ENCODE data around the gene FAM120AOS.

FAM120AOS gene

GRCh38 chr9:93453047-93453914, at the start of gene FAM120AOS:
Gene FAM120AOS (minus strand): TSS chr9:93453581. CDS start chr9:93452709, 872 bp downstream.
- peak; percentile 84 to 86 for DNase-seq

DNA sequence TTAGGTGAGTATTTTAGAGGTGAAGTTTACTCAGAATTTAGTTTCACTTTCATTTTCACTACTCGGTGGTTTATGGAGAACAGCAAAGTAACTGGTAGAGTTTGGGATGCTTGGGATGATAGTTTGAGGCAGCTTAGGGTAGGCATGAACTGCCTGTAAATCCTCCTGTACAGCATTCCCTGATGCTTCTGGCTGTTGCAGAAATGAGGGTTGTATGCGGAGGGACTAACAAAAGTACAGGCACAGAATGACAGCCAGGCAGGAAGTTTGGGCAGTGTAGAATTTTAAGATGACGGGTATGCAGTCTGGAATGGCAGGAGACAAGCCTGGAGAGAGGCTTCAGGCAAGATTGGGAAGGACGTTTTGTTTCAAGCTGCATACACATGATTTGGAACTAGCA, 48.0 kb upstream of the FAM120AOS start:
- DNase-seq = peak in 1 of 2 donors; percentile 45

DNA sequence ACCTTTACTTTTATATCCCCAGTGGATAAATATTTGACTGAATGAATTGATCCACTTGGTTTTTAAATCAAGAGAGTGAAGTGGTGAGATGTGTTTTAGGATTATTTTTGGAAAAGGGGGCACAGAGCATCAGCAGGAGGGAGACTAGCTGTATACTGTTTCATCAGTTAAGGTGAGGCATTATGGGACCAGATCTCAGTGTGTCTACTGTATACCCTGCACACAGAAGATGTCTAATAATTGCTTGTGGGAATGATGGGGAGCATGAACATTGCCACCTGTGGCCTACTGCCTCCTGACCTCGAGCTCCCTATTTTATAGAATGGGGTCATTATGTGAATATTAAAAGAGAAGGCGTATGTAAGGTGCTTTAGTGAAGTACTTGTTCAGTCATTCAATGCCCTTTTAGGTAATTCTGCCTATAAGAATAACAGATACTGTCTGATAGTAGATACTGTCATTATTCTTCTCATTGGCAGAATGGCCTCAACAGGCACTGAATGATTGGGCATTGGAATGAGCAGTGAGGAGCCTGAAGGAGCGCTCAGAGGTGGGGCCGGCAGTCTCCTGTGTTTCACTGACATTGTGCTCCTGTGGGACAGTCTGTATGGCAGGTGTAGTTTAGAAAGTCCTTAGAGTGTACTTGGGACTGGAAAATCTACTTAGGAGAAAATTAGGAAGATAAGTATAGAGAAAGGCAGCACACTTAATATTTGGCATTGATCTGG, 47.4 kb upstream of the FAM120AOS start:
- no peak for DNase-seq

- DNase-seq = no peak
Measured at GRCh38 chr9:93496285-93496684, 42.9 kb upstream of the FAM120AOS start.

- DNase-seq = no peak
Measured at GRCh38 chr9:93493949-93494348, 40.6 kb upstream of the FAM120AOS start.

GRCh38 chr9:93492327-93492726, 38.9 kb upstream of the FAM120AOS start:
- DNase-seq = no peak

- no peak for DNase-seq
Measured at GRCh38 chr9:93491593-93492232, 38.3 kb upstream of the FAM120AOS start.

DNA sequence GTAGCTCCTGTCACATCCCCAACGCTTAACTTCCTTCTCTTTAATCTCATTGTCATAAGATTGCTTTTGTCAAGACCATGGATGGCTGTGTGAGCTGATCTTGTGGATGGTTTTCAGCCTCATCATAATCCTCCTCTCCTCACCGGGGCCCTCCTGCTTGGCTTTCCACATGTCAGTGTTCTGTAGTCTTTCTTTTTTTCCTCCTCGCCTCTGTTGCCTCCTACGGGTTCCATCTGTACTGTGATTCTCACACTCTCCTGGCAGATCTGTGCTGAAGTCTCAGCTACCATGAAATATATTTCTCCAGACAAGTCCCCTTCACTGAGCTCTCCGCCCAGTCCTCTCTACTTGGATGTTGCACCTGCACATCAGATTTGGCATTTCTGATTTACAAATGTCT, 34.9 kb upstream of the FAM120AOS start:
- no peak for DNase-seq

DNA sequence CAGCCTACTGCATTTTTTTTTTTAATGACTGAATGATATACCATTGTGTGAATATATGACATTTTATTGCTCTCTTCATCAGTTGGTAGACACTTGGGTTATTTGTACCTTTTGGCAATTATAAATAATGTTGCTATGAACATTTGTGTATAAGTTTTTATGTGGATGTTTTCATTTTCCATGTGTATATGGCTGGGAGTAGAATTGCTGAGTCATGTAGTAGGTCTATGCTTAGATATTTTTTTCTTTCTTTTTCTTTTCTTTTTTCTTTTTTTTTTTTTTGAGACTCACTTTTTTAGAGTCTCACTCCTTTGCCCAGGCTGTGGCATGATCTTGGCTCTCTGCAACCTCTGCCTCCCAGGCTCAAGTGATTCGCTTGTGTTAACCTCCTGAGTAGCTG, 32.9 kb upstream of the FAM120AOS start:
- no peak for DNase-seq

GRCh38 chr9:93483497-93483896, 30.1 kb upstream of the FAM120AOS start:
- DNase-seq = no peak

DNA sequence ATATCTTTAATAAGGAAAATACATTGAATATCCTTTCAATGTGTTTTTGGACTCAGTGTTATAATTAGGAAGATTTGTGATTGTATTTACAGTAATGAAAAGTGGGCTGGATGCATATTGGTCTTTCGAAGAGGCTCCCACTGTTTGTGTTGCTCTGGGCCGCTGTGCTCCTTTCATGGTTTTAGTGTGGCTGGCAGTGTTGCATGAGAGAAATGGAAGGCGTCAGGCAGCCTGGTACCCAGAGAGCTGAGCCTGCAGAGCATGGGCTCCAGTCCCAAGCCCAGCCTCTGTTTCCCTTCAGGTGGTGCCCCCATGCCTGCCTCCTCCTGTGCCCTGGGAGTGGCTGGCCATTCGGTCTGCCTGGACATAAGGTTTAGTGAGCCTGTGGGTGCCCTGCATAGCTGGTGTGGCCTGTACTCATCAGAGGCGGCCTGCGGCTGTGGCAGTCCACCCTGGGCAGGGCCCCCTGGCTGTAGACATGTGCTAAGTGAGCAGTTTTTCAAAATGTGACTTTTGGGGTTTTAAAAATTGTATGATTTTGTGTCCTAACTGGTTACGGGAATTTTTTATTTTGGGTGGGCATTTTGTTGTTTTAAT, 27.4 kb upstream of the FAM120AOS start:
- no peak for DNase-seq

DNA sequence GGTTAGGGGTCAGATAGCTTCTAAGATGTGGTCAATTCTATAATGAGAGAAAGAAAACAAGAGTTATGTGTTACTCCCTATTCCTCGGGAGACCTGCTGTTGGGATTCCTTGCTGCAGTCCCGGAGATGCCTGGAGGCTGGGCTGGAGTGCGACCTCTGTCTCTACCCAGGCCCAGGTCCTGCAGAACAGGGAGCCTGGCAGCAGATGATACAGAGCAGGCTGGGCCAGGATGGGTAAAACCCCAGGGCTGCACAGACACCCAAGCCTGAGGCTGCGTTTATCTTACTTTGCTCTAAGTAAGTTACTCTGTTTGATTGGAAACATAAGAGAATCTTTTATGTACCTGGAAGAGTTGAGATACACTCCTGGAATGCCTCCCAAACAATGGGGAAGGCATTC, 26.9 kb upstream of the FAM120AOS start:
- DNase-seq = no peak

GRCh38 chr9:93479726-93480125, 26.3 kb upstream of the FAM120AOS start:
- DNase-seq = no peak

DNA sequence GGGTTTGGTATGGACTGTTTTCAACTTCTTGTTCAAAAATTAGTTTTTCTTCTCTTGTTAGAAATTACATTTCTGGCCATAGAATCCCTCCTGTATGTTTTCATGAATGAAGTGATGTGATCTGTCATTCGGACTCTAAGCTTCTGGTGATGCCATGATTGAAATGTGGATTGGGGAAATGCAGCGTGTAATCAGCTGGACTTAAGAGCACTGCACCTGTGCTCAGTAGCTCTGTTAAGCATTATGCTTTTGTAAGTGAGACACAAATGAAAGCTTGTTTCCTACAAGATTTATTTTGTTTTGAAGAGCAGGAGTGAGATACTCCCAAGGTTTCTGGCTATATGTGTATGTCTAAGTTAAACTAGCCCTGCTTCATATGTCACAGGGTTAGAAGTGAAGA, 24.0 kb upstream of the FAM120AOS start:
- no peak for DNase-seq

- DNase-seq = no peak
Measured at GRCh38 chr9:93476924-93477323, 23.5 kb upstream of the FAM120AOS start.

- DNase-seq = no peak
Measured at GRCh38 chr9:93475856-93476255, 22.5 kb upstream of the FAM120AOS start.

GRCh38 chr9:93475108-93475507, 21.7 kb upstream of the FAM120AOS start:
- no peak for DNase-seq

DNA sequence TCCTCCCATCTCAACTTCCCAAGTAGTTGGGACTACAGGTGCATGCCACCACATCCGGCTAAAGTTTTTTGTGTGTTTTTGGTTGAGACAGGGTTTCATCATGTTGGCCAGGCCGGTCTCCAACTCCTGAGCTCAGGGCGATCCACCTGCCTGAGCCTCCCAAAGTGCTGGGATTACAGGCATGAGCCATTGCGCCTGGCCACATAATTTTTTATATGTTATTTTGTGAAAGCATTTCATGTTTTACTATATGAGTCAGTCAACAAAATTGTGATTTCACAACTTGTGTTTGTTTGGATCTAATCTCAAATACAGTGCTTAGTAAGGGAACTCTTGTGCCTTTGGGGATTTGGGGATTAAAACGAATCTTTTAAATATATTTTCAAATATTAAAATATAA, 20.0 kb upstream of the FAM120AOS start:
- no peak for DNase-seq

- no peak for DNase-seq
Measured at GRCh38 chr9:93471124-93471523, 17.7 kb upstream of the FAM120AOS start.

GRCh38 chr9:93470391-93470790, 17.0 kb upstream of the FAM120AOS start:
- DNase-seq = no peak

GRCh38 chr9:93468763-93469456, 15.5 kb upstream of the FAM120AOS start:
- no peak for DNase-seq

GRCh38 chr9:93467462-93467861, 14.1 kb upstream of the FAM120AOS start:
- no peak for DNase-seq

GRCh38 chr9:93467062-93467416, 13.7 kb upstream of the FAM120AOS start:
- no peak for DNase-seq

Measured in CD4-positive, alpha-beta T cell treated with Interleukin-4 for 1 hour (primary cell).